GM23248 (cell line): ENCODE measurements around the gene R3HDML. TPM values are rescaled to one million over a fixed set of nuclear protein-coding genes. Genes with fewer than 3 reads are reported as not detected.

Experiments used
- DNase-seq: peaks from one replicate; pipeline ENCODE4 v3.0.0-alpha.2; 2015
- H2AFZ ChIP-seq: fragments of 200-600 bp; sonication (generic); 2 replicates; pipeline ENCODE4 v1.6.1; 2016; ENCODE audit warnings: antibody characterized with exemption
- H3F3A ChIP-seq: fragments of 200-600 bp; sonication (generic); 2 replicates; pipeline ENCODE4 v1.6.1; 2016; ENCODE audit warnings: mild to moderate bottlenecking, antibody characterized with exemption, mixed run types; ENCODE audit not compliant: insufficient read depth
- H3K27ac ChIP-seq: fragments of 200-600 bp; sonication (generic); 2 replicates; pipeline ENCODE4 v1.5.1; 2016; ENCODE audit warnings: mild to moderate bottlenecking
- H3K27me3 ChIP-seq: fragments of 200-600 bp; sonication (generic); replicated peaks from 2 replicates; pipeline ENCODE4 v1.6.1; 2016; ENCODE audit warnings: mild to moderate bottlenecking; ENCODE audit not compliant: insufficient read depth
- H3K36me3 ChIP-seq: fragments of 200-600 bp; sonication (generic); 2 replicates; pipeline ENCODE4 v1.6.1; 2016; ENCODE audit warnings: low read depth, mild to moderate bottlenecking
- H3K4me1 ChIP-seq: fragments of 200-600 bp; sonication (generic); 2 replicates; pipeline ENCODE4 v1.6.1; 2016; ENCODE audit warnings: mild to moderate bottlenecking; ENCODE audit not compliant: insufficient read depth
- H3K4me2 ChIP-seq: fragments of 200-600 bp; sonication (generic); one replicate; pipeline ENCODE4 v1.6.1; 2016; ENCODE audit warnings: mild to moderate bottlenecking; ENCODE audit not compliant: unreplicated experiment
- H3K4me3 ChIP-seq: fragments of 200-600 bp; sonication (generic); 2 replicates; pipeline ENCODE4 v1.5.1; 2016; ENCODE audit warnings: mild to moderate bottlenecking
- H3K79me2 ChIP-seq: fragments of 200-600 bp; sonication (generic); 2 replicates; pipeline ENCODE4 v1.6.1; 2016; ENCODE audit warnings: mild to moderate bottlenecking; ENCODE audit not compliant: insufficient read depth
- H3K9ac ChIP-seq: fragments of 200-600 bp; sonication (generic); 2 replicates; pipeline ENCODE4 v1.6.1; 2016; ENCODE audit warnings: mild to moderate bottlenecking
- H3K9me2 ChIP-seq: fragments of 200-600 bp; sonication (generic); 2 replicates; pipeline ENCODE4 v1.6.1; 2016; ENCODE audit warnings: mixed run types, mild to moderate bottlenecking, moderate library complexity; ENCODE audit not compliant: insufficient read depth
- H3K9me3 ChIP-seq: fragments of 200-600 bp; sonication (generic); one replicate; pipeline ENCODE4 v1.6.1; 2017; ENCODE audit warnings: low read depth
- H4K20me1 ChIP-seq: fragments of 200-600 bp; sonication (generic); 2 replicates; pipeline ENCODE4 v1.6.0; 2016; ENCODE audit not compliant: insufficient read depth
- EZH2 ChIP-seq: fragments of 200-600 bp; sonication (generic); IDR thresholded peaks from 2 replicates; pipeline ENCODE4 v1.6.1; 2018; ENCODE audit warnings: antibody characterized with exemption, mild to moderate bottlenecking; ENCODE audit not compliant: insufficient read depth, poor library complexity, severe bottlenecking
- EZH2phosphoT487 ChIP-seq: fragments of 200-600 bp; sonication (generic); IDR thresholded peaks from 2 replicates; pipeline ENCODE4 v1.6.1; 2018; ENCODE audit warnings: antibody characterized with exemption, moderate library complexity, mild to moderate bottlenecking, low read depth; ENCODE audit not compliant: insufficient read depth
- WGBS, 2 experiments: methylation state at CpG; one replicate each; pipeline ENCODE4 v1.1.6; 2015 to 2017; ENCODE audit warnings: low lambda C conversion rate in 2 of 2, low coverage in 1 of 2; ENCODE audit errors: missing lambda C conversion rate in 2 of 2; 5-methylcytosine and 5-hydroxymethylcytosine counted together
- in situ Hi-C: fragments of 300-500 bp; cut with MboI; formaldehyde crosslinking; loops from 2 replicates; pipeline ENCODE4 v1.15.0; 2020
- polyA plus RNA-seq: library from polyadenylated mRNA; unstranded; fragments of >200 nt; fragmentation: Nextera tagmentation; extraction: Ambion mirVana; gene quantifications from 2 replicates; pipeline ENCODE4 v1.2.1, GENCODE V29; 2016
- total RNA-seq: library from RNA; depleted of rRNA; stranded (reverse); fragments of >200 nt; shearing (Covaris generic); gene quantifications from 2 replicates; pipeline ENCODE4 v1.2.3, GENCODE V29; 2014

The R3HDML gene
- total and polyA plus RNA-seq, 2 experiments from 2014 or later: not detected

DNA sequence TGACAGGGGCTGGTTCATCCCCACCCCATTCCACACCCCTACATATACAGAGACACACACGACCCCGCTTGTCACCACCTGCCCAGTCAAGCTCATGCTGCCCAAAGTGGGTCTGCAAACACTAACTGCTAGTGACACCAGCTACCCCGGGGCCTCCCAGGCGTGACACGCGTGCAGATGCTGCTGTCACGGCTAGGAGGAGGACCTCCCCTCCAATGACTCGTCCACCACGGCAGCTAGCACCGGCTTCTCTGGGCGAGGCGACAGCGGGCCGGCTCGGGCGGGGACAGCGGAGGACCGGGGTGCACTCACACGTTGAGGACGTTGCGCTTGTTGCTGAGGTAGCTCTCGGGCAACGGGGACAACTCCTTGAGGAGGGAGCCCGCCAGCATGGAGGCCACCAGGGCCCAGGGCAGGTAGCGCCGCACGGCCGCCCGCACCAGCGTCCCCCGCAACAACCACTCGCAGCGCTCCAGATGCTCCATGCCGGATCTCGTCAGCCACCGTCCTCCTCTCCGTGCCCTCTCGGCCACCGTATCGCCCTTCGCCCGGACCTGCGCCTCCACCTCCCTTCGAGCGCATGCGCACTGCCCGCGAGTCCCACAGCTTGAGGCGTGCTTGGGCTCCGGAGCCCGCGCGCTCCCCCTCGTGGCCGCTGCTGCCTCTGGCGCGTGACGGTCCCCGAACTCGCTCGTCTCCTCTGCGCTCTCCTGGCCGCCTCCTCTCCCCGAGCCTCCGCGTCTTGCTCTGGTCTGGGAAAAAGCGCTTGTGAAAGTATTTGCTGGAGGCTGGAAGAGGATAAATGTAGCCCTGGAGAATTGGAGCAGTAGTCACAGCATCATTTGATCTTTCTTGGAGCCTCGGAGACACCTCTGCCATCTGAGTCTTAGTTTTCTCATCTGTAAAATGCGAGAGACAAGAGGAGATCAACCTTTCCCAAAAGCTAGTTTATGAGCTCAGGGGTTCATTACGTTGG lies 25.9 kb upstream of the R3HDML start, which contains the start of gene FITM2:
FITM2 (minus strand) TSS at position 539 of the 976 bp plus-strand sequence; CDS start at position 485, 54 bp downstream.
- peak; percentile 97 for DNase-seq
- Histone ChIP-seq H3F3A (no peaks in the 10 kb centered on the region), H3K9me2 (no peaks in the 10 kb centered on the region), H3K79me2 (peaks cover 19% of the 10 kb centered on the region; the same call in 1 of the 2 replicates), H3K4me1 (0 out of 2 replicates have a peak, but pooled peaks cover 4% of the 10 kb centered on the region), H4K20me1 (no peaks in the 10 kb centered on the region), H3K4me3 (peak within 1 kb of the TSS; percentile 81), H3K27ac (peak within 1 kb of the TSS; percentile 31), H3K9ac (peak within 1 kb of the TSS; percentile 73), H3K4me2 (peak within 1 kb of the TSS; percentile 89), H3K36me3 (no peaks in the 10 kb centered on the region), H2AFZ (peak within 1 kb of the TSS; percentile 97), H3K27me3 (no peaks in the 10 kb centered on the region), H3K9me3 (no peaks in the 10 kb centered on the region)
- in situ Hi-C loops: loop anchor here (10.0 kb wide), 1 partner anchor 196 kb away; no protein-coding TSS in a partner anchor
- 3% methylated on average over 64 to 65 of the region's 70 CpGs for WGBS, 2 experiments
- no peak for TF ChIP-seq EZH2phosphoT487

GRCh38 chr20:44314870-44315269 lies 22.0 kb upstream of the R3HDML start:
- no peaks in the 10 kb centered on the region for H3F3A ChIP-seq
- no peak overlapping the region for H2AFZ ChIP-seq
- no peak overlapping the region for H3K4me3 ChIP-seq
- no peak for TF ChIP-seq EZH2phosphoT487
- TF ChIP-seq EZH2: no peak
- H3K27me3 ChIP-seq: peaks cover 8% of the 10 kb centered on the region; the same call in 1 of the 2 replicates
- no peaks in the 10 kb centered on the region for H3K9me2 ChIP-seq
- H3K4me1 ChIP-seq: 0 out of 2 replicates have a peak, but pooled peaks cover under 1% of the 10 kb centered on the region
- H3K9me3 ChIP-seq: no peaks in the 10 kb centered on the region
- no peaks in the 10 kb centered on the region for H4K20me1 ChIP-seq
- in situ Hi-C loops: loop anchor here (10.0 kb wide), 1 partner anchor 200 kb away; no protein-coding TSS in a partner anchor
- H3K79me2 ChIP-seq: no peaks in the 10 kb centered on the region
- H3K4me2 ChIP-seq: no peak overlapping the region
- no peak for DNase-seq
- H3K36me3 ChIP-seq: no peaks in the 10 kb centered on the region
- H3K9ac ChIP-seq: no peak overlapping the region
- H3K27ac ChIP-seq: no peak overlapping the region

DNA sequence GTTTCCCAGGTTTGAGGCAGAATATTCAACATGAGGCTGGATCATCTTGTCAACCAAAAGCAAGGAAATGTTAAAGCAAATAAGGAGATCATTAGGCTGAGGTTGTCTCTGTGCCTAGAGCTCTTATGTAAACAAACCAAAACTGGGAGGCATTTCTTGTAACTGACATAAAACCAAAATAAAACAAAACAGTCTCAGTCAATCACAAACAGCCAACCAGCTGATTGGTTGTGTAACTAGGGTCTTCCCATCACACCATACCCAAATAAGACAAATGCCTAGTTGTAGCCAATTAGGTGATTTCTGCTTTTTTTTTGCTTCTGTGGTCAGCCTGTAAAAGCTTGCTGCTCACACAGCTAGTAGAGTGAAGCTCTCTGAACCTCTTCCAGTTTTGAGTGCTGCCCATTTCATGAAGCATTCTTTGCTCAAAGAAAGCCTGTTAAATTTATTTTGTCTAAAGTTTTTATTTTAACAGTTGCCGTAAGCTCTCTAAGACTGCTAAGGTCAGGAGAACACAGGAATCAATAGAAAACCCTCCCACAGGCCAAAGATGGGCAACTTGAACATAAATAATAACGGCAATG lies 16.9 kb upstream of the R3HDML start:
- Histone ChIP-seq H3K79me2 (no peaks in the 10 kb centered on the region), H3F3A (no peaks in the 10 kb centered on the region), H4K20me1 (no peaks in the 10 kb centered on the region), H3K27me3 (peaks cover 8% of the 10 kb centered on the region; the same call in 1 of the 2 replicates), H3K36me3 (no peaks in the 10 kb centered on the region), H2AFZ (no peak overlapping the region), H3K9ac (no peak overlapping the region), H3K9me2 (no peaks in the 10 kb centered on the region), H3K4me2 (no peak overlapping the region), H3K4me1 (no peaks in the 10 kb centered on the region), H3K9me3 (no peaks in the 10 kb centered on the region), H3K27ac (no peak overlapping the region), H3K4me3 (no peak overlapping the region)
- no peak for DNase-seq
- in situ Hi-C loops: loop anchor here (10.0 kb wide), 1 partner anchor 205 kb away; no protein-coding TSS in a partner anchor
- 49 to 50% methylated on average over 2 of the region's 2 CpGs for WGBS, 2 experiments
- no peak for TF ChIP-seq EZH2phosphoT487
- no peak for TF ChIP-seq EZH2

GRCh38 chr20:44324343-44324742 lies 12.5 kb upstream of the R3HDML start:
- no peaks in the 10 kb centered on the region for H3K79me2 ChIP-seq
- no peak overlapping the region for H2AFZ ChIP-seq
- no peaks in the 10 kb centered on the region for H3K9me2 ChIP-seq
- WGBS, 2 experiments: 0 to 16% methylated on average over 1 of the region's 1 CpG
- peak; percentile 18 for DNase-seq
- no peak overlapping the region for H3K27ac ChIP-seq
- H4K20me1 ChIP-seq: no peaks in the 10 kb centered on the region
- no peak for TF ChIP-seq EZH2phosphoT487
- TF ChIP-seq EZH2: no peak
- no peaks in the 10 kb centered on the region for H3K27me3 ChIP-seq
- H3K36me3 ChIP-seq: no peaks in the 10 kb centered on the region
- no peak overlapping the region for H3K4me2 ChIP-seq
- H3K4me3 ChIP-seq: no peak overlapping the region
- H3K4me1 ChIP-seq: no peaks in the 10 kb centered on the region
- H3K9me3 ChIP-seq: no peaks in the 10 kb centered on the region
- no peaks in the 10 kb centered on the region for H3F3A ChIP-seq
- H3K9ac ChIP-seq: no peak overlapping the region
- in situ Hi-C loops: no loop called here
